ENCODE data around the gene MTCL1.

The MTCL1 gene

DNA sequence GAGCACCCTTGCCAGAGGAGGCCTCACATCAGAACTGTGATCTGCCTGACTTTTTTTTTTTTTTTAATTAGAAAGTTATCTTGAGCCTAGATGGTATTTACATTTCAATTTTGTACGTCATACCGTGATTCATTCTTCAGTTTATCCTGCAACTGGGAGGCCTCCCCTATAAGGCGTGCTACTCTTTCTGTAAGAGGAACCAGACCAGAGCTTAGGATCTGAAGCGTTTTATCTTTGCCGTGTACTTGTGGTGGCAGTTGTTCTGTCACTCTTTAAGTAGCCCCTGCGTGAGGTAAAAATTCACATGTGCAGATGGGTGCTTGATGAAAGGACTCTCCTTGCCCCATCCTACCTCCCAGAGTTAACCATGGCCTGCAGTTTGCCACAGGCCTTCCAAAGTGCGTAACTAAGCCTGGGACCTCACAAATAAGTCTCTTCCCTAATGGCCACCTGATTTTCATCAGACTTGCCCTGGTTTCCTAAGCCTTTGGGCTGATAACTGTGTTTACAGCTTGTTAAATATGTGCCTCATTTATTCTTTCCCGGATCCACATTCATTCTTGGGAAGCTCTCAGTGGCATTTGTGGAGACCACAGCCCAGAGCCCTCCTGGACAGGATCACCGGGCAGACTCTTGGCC, 96.0 kb downstream of the MTCL1 start:
- no peaks in the 10 kb centered on the region for H3K27me3 ChIP-seq
- H3K9ac ChIP-seq: peak overlapping the region; percentile 99; the same call in 1 of the 2 replicates
- H3K27ac ChIP-seq: peak overlapping the region; percentile 99; the same call in 1 of the 2 replicates
- H4K20me1 ChIP-seq: peaks cover 100% of the 10 kb centered on the region
- no peak for TF ChIP-seq Cebpa-rat (IDR thresholded peaks at IDR 0.05)
- H3K4me2 ChIP-seq: peak overlapping the region; percentile 96
- peaks cover 97% of the 10 kb centered on the region for H3K4me1 ChIP-seq
- H3K4me3 ChIP-seq: peak overlapping the region; percentile 92
- H3K9me3 ChIP-seq: no peaks in the 10 kb centered on the region
- peaks cover 98% of the 10 kb centered on the region for H3K36me3 ChIP-seq

DNA sequence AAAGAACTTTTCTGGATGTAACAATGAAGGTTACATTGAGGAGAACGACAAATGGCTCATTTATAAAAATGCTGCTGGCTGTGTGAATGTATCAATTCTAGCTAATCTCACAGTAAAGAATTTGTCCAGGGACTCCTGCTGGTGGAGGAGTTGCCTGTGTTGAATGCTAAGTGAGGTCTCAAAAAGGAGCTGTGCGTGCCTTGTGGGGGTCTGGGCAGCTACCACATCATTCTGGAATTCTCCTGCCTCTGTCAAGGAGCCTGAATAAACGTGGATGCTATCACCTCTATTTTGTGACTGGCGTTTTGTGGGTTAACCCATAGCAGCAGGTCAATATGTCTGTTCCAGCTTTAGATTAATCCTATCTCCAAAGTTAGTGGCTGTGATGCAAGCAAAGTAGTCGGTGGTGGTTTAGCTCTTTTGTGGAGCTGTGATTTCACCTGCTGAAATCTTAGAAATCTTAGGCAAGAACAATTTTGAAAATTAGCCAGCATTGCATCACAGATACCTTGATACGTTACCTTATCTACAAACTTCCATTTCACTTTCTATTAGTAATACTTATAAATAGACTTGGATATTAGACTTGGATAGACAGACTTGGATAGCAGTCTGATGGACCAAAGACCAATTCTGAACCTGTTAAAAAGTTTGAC, 96.8 kb downstream of the MTCL1 start:
- no peaks in the 10 kb centered on the region for H3K27me3 ChIP-seq
- TF ChIP-seq Cebpa-rat (IDR thresholded peaks at IDR 0.05): no peak
- no peak overlapping the region for H3K9ac ChIP-seq
- peaks cover 100% of the 10 kb centered on the region for H4K20me1 ChIP-seq
- peaks cover 98% of the 10 kb centered on the region for H3K36me3 ChIP-seq
- no peak overlapping the region for H3K4me3 ChIP-seq
- H3K4me1 ChIP-seq: peaks cover 97% of the 10 kb centered on the region
- peak overlapping the region; percentile 96 for H3K4me2 ChIP-seq
- no peak overlapping the region for H3K27ac ChIP-seq
- no peaks in the 10 kb centered on the region for H3K9me3 ChIP-seq

DNA sequence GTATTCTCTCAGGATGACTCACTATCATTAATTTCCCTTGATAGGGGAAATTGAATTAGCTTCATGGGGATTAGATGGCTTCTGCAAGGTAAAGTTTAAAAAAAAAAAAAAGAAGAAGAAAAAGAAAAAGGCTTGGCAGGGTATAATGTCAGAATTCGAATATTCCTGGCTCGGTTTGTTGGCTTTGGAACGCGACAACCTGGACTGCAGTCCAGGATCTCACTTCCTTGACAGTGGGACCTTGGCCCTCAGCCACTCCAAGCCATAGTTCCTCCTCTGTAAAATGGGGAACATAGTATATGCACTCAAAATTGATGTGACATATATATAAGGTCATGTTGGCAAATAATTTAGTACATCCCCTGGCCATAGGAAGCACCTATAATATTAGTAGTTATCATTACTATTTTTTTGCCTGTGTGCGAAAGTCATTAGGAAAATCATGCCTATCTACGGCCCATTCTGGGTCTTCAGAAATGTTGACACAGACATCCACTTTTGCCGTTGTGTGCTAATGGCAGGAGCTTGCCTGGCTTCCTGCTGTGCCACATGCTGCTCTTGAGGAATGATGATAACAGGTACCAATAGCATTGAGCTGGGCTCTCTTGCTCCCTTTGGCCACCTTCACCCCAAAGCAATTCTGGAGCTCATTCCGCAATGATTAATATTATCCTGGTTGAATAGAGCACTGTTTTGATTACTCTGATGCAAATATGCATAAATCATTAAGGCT, 97.9 kb downstream of the MTCL1 start:
- Histone ChIP-seq H3K27me3 (no peaks in the 10 kb centered on the region), H4K20me1 (peaks cover 100% of the 10 kb centered on the region), H3K36me3 (peaks cover 98% of the 10 kb centered on the region), H3K9me3 (no peaks in the 10 kb centered on the region), H3K4me3 (no peak overlapping the region), H3K4me1 (peaks cover 92% of the 10 kb centered on the region), H3K27ac (no peak overlapping the region), H3K9ac (no peak overlapping the region), H3K4me2 (peak overlapping the region; percentile 96)
- no peak for TF ChIP-seq Cebpa-rat (IDR thresholded peaks at IDR 0.05)

DNA sequence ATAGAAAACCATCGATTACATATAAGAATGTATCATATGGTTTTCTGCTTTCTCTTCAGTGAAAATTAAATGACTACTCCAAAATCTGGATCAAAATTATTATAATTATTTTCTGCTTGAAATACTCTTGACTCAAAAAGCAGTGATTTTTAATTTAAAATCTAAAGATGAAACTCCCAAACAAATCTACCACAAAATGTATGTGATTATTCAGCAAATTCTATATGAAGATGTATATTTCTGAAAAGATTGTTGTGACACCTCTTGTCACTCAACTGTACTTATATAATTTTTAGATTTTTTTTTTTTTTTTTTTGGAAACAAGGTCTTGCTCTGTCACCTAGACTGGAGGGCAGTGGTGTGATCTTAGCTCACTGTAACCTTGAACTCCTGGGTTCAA, 98.6 kb downstream of the MTCL1 start:
- H3K36me3 ChIP-seq: peaks cover 98% of the 10 kb centered on the region
- H3K4me2 ChIP-seq: peak overlapping the region; percentile 33; the same call in 1 of the 2 replicates
- H3K27ac ChIP-seq: no peak overlapping the region
- H3K27me3 ChIP-seq: no peaks in the 10 kb centered on the region
- no peak overlapping the region for H3K9ac ChIP-seq
- peaks cover 85% of the 10 kb centered on the region for H3K4me1 ChIP-seq
- H3K4me3 ChIP-seq: no peak overlapping the region
- H4K20me1 ChIP-seq: peaks cover 100% of the 10 kb centered on the region
- no peaks in the 10 kb centered on the region for H3K9me3 ChIP-seq
- no peak for TF ChIP-seq Cebpa-rat (IDR thresholded peaks at IDR 0.05)

DNA sequence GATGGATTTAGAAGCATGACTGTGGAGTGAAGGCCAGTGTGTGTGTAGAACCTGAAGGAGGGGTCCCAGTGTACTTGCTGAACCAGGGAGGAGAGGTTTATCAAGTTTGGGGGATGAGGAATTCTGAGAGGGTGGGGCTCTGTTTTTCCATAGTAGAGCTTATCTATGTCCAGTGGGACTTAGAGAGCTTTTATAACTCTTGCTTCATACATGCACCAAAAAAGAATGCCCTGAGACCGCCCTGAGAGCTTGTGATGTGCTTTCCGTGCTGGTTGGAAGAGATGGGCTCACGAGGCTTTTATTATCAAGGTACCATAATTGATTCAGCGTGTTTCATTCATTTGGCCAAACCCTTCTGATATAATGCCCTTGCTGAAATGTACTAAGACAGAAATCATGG, 100.2 kb downstream of the MTCL1 start:
- H3K27ac ChIP-seq: no peak overlapping the region
- H3K4me2 ChIP-seq: peak overlapping the region; percentile 26
- TF ChIP-seq Cebpa-rat (IDR thresholded peaks at IDR 0.05): no peak
- no peaks in the 10 kb centered on the region for H3K9me3 ChIP-seq
- peaks cover 98% of the 10 kb centered on the region for H3K36me3 ChIP-seq
- H3K4me3 ChIP-seq: no peak overlapping the region
- H4K20me1 ChIP-seq: peaks cover 100% of the 10 kb centered on the region
- H3K4me1 ChIP-seq: peaks cover 77% of the 10 kb centered on the region
- H3K27me3 ChIP-seq: no peaks in the 10 kb centered on the region
- no peak overlapping the region for H3K9ac ChIP-seq

DNA sequence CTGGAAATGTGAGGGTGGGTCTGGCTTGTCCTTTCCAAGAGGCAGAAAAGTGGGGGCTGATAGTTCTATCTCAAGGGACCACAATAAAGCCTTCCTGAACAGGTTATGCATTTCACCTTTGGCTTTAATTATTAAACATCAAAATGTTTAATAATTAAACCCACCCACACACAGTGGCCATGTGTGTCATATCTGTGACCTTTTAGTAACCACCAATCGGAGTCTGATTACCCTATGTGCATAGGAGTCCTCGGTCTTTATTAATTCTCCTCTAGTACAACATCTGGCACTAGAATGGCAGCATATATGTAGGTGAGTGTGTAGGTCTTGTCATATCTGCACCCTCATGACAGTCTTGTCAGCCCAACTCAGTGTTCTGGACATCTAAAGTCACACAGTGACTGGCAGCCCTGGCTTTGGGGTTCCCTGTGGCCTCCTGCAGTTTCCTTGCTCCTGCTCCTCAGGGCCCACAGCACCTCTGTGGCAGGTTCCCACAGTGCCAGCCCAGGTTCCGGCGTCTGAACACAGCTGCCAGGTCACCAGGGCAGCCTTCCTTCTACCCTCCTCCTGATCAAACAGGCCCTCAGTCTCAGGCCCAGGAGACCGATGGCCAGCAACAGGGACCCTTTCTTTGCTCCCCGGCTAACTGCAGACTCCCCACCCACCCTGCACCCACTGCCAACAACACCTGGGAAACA, 100.9 kb downstream of the MTCL1 start:
- no peak overlapping the region for H3K4me3 ChIP-seq
- no peaks in the 10 kb centered on the region for H3K9me3 ChIP-seq
- peaks cover 100% of the 10 kb centered on the region for H4K20me1 ChIP-seq
- no peak overlapping the region for H3K9ac ChIP-seq
- H3K27me3 ChIP-seq: no peaks in the 10 kb centered on the region
- peaks cover 98% of the 10 kb centered on the region for H3K36me3 ChIP-seq
- no peak for TF ChIP-seq Cebpa-rat (IDR thresholded peaks at IDR 0.05)
- H3K27ac ChIP-seq: peak overlapping the region; percentile 12; the same call in 1 of the 2 replicates
- peaks cover 76% of the 10 kb centered on the region for H3K4me1 ChIP-seq
- H3K4me2 ChIP-seq: 0 out of 2 replicates have a peak overlapping the region, but pooled peaks have one; percentile 38

DNA sequence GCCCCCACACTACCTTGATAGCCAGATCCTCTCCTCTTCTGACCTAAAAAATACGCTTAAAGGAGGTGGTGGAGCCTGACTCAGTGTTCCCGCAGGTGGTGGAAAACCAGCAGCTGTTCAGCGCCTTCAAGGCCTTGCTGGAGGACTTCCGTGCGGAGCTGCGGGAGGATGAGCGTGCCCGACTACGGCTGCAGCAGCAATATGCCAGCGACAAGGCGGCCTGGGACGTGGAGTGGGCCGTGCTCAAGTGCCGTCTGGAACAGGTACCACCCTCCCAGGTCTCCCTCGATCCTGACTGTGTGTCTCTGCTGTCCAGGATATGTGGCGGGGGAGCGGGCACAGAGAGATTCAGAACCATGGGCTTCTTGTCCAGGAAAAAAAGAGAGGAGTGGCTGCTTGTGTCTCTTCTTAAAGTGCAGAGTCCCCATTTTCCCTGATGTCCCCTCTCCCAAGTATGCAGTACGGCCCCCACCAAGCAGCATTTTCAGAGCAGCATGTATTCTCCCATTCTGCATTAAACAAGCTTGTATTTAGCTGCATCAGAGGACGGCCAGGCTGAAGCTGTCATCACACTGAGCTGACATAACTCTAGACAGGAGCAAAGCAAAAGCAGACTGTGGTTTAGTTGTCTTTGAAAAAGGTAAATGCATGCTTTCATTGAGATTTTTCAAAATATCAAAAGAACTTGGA, 101.6 kb downstream of the MTCL1 start:
- Histone ChIP-seq H3K27me3 (no peaks in the 10 kb centered on the region), H3K27ac (no peak overlapping the region), H4K20me1 (peaks cover 100% of the 10 kb centered on the region), H3K4me2 (peak overlapping the region; percentile 38), H3K9ac (no peak overlapping the region), H3K9me3 (no peaks in the 10 kb centered on the region), H3K36me3 (peaks cover 98% of the 10 kb centered on the region), H3K4me1 (peaks cover 70% of the 10 kb centered on the region), H3K4me3 (no peak overlapping the region)
- TF ChIP-seq Cebpa-rat (IDR thresholded peaks at IDR 0.05): no peak

DNA sequence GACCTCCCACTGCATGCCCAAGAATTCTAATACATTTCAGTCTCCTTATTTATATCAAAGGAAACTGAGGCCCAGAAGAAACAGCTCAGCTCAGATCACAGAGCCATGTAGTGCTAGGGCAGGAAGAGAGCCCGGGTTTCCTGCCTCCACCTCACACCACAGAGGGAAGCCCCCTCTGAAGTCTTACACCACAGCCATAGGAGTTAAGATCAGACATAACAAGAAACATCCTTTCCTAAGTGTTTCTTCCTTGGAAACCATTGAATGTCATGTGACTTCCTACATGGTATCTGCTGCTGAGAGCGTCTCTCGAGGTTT, 102.1 kb downstream of the MTCL1 start:
- peak overlapping the region; percentile 38 for H3K4me2 ChIP-seq
- H3K36me3 ChIP-seq: peaks cover 98% of the 10 kb centered on the region
- TF ChIP-seq Cebpa-rat (IDR thresholded peaks at IDR 0.05): no peak
- no peak overlapping the region for H3K4me3 ChIP-seq
- no peak overlapping the region for H3K27ac ChIP-seq
- no peaks in the 10 kb centered on the region for H3K9me3 ChIP-seq
- no peak overlapping the region for H3K9ac ChIP-seq
- H4K20me1 ChIP-seq: peaks cover 100% of the 10 kb centered on the region
- peaks cover 65% of the 10 kb centered on the region for H3K4me1 ChIP-seq
- no peaks in the 10 kb centered on the region for H3K27me3 ChIP-seq

DNA sequence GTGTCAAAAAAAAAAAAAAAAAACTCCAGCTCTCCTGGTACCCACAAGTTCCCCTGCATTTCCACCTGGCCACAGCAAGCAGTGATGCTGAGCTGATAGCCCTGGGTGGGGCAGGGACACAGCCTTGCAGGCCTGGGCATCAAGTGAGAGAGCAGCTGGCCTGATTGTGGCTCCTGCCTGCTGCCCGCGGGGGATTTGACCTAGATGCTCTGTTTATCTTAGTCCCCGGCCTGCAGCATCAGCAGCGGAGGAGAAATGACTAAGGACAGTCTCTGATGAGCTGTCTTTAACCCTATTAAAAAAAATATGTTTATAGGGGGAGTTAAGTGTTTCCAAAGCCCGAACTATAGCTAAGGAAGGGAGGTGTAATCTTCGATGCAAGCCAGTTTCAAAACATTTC, 102.6 kb downstream of the MTCL1 start:
- peaks cover 98% of the 10 kb centered on the region for H3K36me3 ChIP-seq
- H3K27me3 ChIP-seq: no peaks in the 10 kb centered on the region
- H4K20me1 ChIP-seq: peaks cover 100% of the 10 kb centered on the region
- H3K9me3 ChIP-seq: no peaks in the 10 kb centered on the region
- H3K4me1 ChIP-seq: peaks cover 60% of the 10 kb centered on the region
- no peak overlapping the region for H3K4me3 ChIP-seq
- H3K9ac ChIP-seq: no peak overlapping the region
- no peak for TF ChIP-seq Cebpa-rat (IDR thresholded peaks at IDR 0.05)
- no peak overlapping the region for H3K4me2 ChIP-seq
- H3K27ac ChIP-seq: no peak overlapping the region
